SKM-1 (cell line): ENCODE data around the gene RFPL3.
"Not testable (repeated sequence)": the region's sequence is repeated elsewhere in the genome, so short reads cannot be mapped to it uniquely, and the experiment has no call there.

Source experiments
- DNase-seq: peaks from one replicate; lab custom pipeline; 2025; ENCODE audit not compliant: unreplicated experiment; lab: John Stamatoyannopoulos, UW

RFPL3 gene

DNA sequence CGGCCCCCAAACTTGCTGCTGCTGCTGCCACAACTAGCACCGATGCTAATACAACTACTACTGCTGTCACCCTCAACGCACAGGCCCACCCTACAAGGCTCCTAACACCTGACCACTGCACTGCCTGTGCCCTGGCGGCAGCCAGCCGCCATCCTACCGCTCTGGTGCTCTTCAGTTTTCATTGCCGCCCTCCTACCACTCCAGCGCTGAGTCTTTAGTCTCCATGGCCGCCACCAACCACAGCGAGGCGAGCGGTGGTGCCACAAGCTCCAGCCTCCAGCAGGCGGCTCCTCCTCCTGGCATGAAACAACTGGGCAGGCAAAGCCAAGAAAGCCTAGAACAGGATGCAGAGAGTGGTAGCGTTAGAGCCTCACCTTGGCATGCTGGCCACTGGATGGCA lies 5.0 kb upstream of the RFPL3 start:
- DNase-seq = no peak

DNA sequence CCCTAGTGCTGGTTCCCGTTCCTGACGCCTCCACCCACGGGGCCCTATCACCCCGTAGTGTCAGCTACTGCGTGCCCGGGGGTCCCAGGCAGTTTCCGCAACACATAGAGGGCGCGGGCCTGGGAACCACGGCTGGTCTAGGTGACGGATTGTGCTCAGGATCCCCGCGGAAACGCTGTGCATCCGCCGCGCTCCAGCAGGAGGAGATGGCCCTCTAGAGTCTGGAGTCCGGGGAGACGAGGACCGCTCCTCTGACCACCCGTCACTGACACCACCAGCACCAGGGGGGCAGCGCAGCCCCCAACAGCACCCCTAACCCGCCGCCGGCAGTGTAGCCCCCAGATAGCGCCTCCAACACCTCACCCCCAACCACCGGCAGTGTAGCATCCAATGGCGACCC lies 4.4 kb upstream of the RFPL3 start:
- DNase-seq = no peak

DNA sequence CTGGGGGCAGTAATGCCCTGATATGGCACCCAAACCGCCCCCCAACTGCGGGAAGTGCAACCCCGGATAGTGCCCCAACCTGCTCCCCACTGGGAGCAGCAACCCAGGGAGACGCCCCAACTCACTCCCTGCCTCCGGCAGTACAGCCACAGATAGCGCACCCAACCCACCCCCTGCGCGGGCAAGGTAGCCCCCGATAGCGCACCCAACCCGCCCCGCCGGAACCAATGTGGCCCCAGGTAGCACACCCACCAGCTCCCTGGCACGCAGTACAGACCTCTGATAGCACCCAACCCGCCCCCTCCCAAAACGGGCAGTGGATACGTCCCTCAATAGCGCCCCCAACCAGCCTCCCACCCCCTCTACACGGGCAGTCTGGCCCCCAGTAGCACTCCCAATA lies 3.8 kb upstream of the RFPL3 start:
- DNase-seq = no peak

DNA sequence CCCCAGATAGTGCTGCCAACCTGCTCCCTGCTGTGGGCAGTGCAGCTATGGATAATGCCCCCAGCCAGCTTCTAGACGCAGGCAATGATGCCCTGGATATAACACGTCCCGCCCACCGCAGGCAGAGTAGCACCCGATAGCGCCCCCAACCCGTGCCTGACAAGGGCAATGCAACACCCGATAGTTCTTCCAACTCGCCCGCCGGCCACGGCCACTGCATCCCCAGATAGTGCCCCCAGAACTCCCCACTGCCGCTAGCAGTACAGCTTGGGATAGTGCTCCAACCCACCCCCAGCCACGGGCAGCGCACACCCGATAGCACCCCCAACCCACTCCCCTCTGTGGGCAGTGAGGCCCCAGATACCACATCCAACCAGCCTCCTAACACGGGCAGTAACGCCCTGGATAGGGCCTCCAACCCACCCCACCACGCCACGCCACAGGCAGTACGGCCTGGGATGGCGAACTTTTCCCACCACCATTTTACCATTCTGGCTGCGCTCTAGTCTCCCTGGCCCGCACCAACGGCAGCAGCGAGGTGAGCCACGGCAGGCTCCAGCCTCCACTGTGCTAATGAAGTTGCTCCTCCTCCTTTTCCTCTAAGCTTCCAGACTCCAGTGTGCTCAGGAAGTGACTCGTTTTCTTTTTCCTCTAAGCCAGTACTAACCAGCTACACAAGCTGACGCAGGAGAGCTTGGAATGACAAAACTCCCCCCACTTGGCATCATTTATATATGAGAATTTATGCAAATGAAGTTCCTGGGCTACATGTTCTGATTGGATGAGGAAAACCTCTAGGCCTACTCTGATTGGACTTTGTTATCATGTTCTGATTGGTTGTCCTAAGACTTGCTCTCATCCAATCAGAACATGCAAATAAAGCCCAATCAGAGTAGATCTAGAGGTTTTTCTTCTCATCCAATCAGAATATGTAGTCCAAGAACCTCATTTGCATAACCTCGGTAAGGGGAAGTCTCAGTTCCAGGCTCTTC lies 3.0 kb upstream of the RFPL3 start:
- DNase-seq = no peak

DNA sequence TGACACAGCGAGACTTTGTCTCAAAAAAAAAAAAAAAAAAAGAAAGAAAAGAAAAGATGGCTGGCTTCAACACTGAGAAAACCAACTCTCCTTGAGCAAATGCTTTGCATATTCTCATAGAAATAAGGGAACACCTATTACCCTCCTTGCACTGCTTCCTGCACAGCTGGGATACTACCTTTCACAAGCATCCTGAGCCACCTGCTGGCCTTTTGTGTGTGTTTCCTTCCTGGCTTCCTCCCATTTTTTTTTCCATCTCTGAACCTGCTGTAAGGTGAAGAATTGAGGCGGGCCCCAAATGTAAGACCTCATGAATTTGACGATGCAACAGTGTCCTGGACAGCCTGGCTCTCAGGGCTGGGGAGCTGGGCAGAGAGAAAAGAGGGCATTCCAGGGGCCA lies 1.9 kb upstream of the RFPL3 start:
- no peak for DNase-seq

DNA sequence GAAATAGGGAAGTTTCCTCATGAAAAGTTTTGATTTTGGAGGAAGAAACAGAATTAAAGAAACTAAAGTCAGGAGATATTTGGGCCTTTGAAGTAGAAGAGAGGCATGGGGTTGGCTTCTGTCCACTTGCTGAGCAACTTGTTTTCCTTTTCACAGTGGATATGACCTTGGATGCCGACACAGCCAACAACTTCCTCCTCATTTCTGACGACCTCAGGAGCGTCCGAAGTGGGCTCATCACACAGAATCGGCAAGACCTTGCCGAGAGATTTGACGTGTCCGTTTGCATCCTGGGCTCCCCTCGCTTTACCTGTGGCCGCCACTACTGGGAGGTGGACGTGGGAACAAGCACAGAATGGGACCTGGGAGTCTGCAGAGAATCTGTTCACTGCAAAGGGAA lies 2.4 kb downstream of the RFPL3 start:
- DNase-seq = not testable (repeated sequence)

DNA sequence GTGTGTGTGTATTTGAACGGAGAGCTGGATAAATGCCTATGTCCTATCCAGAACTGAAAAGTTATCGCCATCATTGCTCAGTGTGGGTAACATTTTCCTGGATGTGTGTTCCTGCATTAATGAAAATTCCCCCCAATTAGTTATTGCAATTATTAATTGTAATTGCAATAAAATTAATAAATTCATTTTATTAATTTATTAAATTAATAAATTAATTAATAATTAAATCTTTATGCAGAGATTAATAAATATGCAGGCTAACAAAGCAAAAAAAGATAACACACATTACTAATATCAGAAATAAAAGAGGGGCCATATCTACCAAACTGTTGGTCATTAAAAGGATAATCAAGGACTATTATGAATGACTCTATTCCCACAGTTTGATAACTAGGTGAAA lies 3.6 kb downstream of the RFPL3 start:
- no peak for DNase-seq

DNA sequence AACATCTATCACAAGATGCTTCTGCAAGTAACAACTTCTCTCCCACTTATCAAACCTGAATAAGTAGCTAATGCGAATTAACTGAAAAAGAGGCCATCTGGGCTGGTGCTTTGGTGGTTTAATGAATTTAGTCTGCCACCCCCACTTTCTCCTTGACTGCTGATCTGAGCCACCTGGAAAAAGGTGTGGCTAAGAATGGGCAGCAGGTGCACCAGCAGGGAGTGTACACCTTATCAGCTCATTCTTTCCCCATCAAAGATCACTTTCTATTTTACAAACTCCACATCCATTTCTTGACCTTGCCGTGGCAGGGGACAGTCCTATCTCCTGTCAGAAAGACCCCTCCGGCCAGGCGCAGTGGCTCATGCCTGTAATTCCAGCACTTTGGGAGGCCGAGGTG lies 6.5 kb downstream of the RFPL3 start:
- no peak for DNase-seq

DNA sequence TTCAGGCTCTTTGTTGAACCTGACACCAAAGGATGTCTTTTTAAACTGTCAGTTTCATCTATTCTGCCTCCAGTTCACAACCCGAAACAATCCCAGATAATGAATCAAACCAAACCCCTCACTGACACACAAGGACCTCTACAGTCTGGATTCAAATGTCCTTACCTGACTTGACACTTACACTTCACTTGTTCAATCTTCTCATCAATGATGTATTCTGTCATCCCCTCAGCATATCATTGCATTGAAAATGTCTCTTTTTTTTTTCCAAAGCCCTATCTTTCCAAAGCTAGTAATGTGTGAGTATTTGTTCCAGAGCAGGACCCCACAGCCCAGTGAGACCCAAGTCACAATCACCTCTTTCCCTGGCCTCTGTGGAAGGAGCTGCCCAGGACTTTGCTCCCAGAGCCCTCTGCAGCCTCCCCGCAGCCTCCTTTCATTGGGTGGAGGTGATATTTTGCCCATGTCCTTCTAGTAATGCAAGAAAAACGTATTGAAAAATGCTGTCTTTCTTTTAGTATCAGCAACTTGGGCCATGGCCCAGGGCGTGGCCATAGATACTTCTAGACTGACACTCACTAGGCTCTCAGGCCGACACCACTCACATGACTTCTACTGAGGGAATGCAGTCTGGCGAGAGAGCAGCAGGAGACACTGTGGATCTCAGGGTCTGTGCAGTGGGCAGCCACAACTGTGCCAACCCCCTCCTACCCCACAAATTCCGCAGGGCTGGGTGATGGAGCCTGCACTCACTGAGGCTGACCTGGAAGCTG lies 18.2 kb downstream of the RFPL3 start:
- no peak for DNase-seq

DNA sequence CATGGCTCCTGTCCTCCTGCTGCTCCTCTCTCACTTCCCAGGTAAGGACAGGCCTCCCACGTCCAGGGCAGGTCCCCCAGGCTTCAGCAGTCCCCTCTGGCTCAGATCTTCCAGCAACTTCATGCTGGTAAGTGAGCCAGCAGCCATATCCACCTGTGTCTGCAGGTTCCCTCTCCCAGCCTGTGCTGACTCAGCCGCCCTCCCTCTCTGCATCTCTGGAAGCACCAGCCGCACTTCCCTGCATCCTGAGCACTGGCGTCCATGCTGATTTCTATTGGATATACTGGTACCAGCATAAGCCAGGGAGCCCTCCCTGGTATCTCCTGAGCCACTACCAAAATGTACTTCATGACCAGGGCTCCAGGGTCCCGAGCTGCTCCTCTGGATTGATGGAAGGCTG lies 19.0 kb downstream of the RFPL3 start:
- no peak for DNase-seq

DNA sequence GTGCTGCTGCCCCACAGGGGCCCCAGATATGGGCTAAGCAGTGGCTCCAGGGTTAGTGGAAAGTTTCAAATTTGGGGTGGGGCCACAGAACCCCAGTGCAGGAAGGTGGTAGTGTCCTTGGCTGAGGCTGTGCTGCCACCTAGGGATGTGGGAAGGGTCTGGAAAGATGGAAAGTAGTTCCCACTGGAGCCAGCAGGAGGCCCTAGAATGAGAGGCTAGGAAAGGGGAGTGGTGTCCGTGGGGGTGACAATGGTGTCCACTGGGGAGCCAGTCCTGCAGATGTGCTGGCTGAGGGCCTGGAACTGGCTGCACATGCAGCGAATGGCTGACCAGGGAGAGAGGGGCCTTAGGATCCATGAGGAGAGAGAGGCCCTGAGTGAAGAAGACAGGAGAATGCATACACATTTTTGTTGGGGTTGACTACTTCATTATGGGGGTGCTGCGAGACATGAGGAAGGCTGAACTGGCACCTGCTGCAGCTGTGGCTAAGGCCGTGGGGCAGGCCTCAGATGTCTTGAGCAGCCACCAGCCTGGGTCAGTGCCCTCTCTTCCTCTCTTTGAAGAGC lies 21.1 kb downstream of the RFPL3 start:
- peak; percentile 20 for DNase-seq

DNA sequence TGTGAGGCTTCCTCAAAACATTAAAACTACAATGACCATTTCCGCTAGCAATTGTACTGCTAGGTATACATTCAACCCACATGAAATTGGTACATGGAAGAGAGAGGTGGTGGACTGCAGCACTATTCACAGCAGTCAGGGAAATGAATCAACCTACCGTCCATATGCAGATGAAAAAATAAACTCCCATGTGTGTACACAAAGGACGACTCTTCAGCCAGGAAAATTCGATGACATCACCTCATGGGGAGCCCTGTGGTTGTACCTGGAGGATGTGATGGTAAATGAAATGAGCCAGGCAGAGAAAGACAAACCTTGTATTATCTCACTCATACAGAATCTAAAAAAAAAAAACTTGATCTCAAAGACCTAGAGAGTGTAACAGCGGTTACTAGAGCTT lies 23.3 kb downstream of the RFPL3 start:
- DNase-seq = no peak

DNA sequence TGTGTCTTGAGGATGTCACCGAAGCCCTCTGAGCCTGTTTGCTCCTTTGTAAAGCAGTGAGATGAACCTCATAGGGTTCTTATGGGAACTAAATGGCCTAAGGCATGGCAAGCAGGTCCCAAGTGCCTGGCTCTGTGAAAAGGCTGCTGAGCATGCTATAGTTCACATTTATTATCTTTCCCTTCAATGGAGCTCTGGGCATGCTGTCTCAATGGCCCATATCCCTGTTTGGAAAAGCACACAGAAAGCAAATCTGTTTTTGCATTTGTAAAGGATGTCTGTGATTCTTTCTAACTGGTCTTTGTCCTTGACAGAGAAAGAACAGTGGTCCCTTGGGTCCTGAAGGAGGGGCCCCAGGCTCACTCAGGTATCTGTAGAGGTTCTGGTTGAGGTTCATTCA lies 28.0 kb downstream of the RFPL3 start:
- no peak for DNase-seq

DNA sequence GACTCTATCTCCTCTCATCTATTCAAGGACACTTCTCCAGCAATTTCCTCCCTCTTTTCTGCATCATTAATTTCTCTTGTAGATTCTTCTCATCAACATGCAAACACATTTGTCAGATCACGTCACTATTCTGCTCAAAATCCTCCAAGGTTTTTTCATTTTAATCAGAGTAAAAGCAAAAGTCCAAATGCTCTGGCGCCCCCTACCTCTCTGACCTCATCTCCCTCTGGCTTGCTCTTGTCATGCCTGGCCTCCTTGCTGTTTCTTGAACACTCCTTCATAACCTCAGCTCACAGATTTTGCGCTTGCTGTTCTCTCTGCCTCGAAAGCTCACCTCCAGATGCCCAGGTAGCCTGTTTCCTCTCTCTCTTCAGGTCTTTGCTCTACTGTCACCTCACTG lies 32.0 kb downstream of the RFPL3 start:
- DNase-seq = no peak

DNA sequence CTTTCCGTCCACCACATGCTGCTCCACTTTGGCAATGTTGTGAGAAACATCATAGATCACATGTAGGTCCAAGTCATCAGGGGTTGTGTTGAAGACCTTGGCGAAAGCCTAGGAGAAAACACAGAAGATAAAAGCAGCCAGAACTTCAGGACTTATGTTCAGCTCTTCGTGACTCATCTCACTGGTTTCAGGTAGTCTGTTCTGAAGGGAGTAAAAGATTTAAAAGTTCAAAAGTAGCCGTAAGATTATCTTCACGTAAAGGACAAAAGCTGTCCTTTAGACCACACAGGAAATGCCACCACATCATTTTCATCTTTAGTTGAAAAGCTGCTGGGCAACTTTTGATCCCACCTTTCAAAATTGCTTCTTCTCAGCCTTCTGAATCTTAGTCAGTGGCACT lies 37.4 kb downstream of the RFPL3 start:
- no peak for DNase-seq

DNA sequence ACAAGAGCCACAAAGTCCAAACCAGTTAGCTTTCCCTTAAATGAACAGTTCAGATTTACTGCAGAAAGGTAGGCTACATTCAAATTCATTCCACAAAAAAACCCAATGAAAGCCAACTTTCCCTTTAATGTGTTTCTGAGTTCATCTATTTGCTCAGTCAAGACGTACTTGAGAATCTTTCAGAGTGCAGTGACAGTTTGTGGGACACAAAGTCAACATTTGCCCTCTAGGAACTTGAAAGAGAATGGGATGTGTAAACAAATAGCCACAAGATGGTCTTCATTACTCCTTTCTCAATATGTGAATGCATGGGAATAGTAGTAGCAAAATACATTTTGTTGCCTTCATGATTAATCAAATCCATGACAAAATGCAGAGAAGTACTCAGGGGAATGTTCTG lies 38.6 kb downstream of the RFPL3 start:
- DNase-seq = no peak

DNA sequence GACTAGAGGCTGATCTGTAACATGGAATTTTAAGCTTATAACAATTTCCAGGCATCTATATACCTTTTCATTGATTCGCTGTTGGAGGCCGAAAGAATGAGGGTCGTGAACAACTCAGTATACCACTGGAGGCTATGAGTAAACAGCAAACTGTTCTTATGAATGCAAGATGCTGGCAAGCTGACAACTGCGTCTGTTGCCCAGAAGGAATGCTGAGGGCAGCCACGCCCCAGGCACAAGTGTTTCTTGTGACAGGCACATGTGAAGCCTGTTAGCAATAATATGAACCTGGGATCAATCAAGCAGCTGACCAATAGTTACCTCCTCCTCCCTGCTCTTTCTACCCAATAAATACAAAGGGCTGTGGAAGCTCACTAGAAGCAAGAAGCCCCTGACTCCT lies 39.1 kb downstream of the RFPL3 start:
- no peak for DNase-seq

DNA sequence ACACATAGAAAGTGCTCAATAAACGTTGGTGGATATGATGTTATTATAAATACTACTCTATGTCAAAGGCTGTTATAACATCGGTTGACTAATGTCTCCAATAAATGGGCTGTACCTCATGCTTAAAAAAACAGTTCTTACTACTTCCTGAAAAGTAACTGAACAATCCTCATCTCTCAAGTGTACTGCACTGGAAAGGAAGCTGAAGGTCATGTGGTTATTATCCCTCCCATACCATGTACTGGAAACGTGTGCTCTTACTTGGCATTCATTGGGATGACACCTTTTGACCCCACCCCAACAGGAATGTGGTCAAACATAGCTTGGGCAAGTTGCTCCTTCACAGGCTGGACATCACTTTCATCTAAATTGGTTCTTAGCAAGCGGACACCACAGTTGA lies 43.8 kb downstream of the RFPL3 start:
- no peak for DNase-seq

DNA sequence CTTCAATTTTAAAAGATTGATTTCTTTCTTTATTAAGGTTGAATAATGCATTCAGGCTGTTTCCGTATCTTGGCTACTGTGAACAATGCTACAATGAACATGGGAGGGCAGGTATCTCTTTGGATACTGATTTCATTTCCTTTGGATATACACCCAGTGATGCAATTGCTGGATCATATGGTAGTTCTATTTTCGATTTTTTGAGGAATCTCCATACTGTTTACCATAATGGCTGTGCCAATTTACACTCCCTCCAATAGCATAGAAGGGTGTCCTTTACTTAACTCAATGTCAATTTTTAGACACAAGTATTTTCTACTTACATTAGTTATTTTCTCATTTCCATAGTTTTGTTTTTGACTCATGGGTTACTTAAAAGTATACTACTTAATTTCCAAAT lies 46.4 kb downstream of the RFPL3 start:
- DNase-seq = no peak

DNA sequence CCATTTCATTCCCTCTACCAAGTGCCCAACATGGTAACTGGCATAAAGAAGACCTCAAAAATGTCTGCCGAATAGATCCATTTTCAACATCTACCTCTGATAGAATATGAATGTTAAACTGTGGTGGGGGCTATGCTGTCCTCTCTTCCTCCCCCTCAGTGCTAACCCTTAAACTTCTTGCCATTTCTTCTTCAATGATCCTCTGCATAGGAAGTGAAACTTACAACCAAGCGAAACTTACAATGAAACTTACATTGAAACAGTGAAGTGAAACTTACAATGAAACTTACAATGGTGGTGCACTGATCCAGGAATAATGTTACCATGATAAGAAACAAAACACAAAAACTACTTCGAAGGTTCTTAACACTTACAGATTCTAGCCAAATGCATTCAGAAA lies 49.6 kb downstream of the RFPL3 start:
- DNase-seq = no peak

DNA sequence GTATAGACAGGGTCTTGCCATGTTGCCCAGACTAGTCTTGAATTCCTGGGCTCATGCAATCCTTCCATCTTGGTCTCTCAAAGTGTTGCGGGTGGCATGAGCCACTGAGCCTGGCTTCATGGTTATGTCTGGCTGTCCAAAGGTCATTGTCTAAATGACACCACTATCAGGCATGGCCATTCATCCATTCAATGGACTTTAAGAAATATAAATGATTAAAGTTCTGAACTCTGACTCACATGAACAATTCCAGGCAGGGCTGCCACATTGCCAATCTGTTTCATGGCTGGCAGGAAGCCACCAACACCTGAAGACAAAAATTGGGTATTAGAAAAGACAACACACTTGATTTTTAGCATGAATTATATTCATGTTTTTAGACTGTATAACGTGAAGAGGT lies 50.3 kb downstream of the RFPL3 start:
- no peak for DNase-seq

DNA sequence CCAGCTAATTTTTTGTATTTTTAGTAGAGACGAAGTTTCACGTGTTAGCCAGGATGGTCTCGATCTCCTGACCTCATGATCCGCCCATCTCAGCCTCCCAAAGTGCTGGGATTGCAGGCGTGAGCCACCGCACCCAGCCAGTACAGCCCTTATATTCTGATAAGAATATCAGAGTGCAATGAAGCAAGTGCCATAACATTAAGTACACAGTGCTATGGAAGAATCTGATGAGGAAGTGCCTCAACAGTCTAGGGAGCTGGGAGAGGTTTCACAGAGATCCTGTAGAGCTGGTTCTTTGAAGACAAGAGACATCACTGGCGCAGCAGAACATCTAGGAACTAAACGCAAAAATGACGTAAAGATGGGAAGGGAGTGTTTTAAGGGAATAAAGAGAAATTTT lies 52.3 kb downstream of the RFPL3 start:
- no peak for DNase-seq
